Naive thymus-derived CD4-positive, alpha-beta T cell (primary cell): Measurements from ENCODE around the gene ASPSCR1. TPM values are rescaled to one million over a fixed set of nuclear protein-coding genes. Genes with fewer than 3 reads are reported as not detected.

Experiments
- ATAC-seq: fragments of 150-1000 bp; cut with Tn5 transposase; 2 replicates; pipeline ENCODE4 v1.10.0; 2021; ENCODE audit warnings: mild to moderate bottlenecking, moderate library complexity
- CTCF ChIA-PET: fragments of 350-600 bp; sonication (Branson Sonifier 250); formaldehyde crosslinking; loops from one replicate; lab custom pipeline; 2021; ENCODE audit warnings: antibody characterized with exemption; lab: Charles Lee
- POLR2A ChIA-PET: fragments of 350-600 bp; sonication (Branson Sonifier 250); formaldehyde crosslinking; loops from one replicate; lab custom pipeline; 2021; ENCODE audit warnings: antibody characterized with exemption, inconsistent platforms; lab: Charles Lee
- DNase-seq, 9 donors: peaks; one replicate each; pipeline versions ENCODE4 v3.0.0 to v3.0.0-alpha.2; 2020 to 2022; ENCODE audit warnings: mixed read lengths in 1 of 9
- H3K27ac ChIP-seq: one replicate; pipeline ENCODE4 v1.7.0; 2013; ENCODE audit warnings: mild to moderate bottlenecking, low read depth, low read length, moderate library complexity
- H3K27me3 ChIP-seq, 2 donors: one replicate each; pipeline ENCODE4 v1.7.0; 2013; ENCODE audit warnings: low read length in 2 of 2, mild to moderate bottlenecking in 2 of 2, moderate library complexity in 2 of 2; ENCODE audit not compliant: control insufficient read depth in 2 of 2, insufficient read depth in 2 of 2
- H3K36me3 ChIP-seq, 3 experiments: 1 replicate in 2 of 3; 2 replicates in 1 of 3; pipeline ENCODE4 v1.7.0; 2013; ENCODE audit warnings: low read length in 3 of 3, mild to moderate bottlenecking in 3 of 3, moderate library complexity in 1 of 3; ENCODE audit not compliant: insufficient read depth in 3 of 3, control insufficient read depth in 2 of 3
- H3K4me1 ChIP-seq, 2 donors: one replicate each; pipeline ENCODE4 v1.7.0; 2013; ENCODE audit warnings: low read length in 2 of 2, mild to moderate bottlenecking in 2 of 2, moderate library complexity in 1 of 2; ENCODE audit not compliant: control insufficient read depth in 2 of 2, insufficient read depth in 2 of 2
- H3K4me3 ChIP-seq: 2 replicates; pipeline ENCODE4 v1.7.0; 2013; ENCODE audit warnings: mild to moderate bottlenecking, low read length
- H3K9me3 ChIP-seq, 3 experiments: 1 replicate in 2 of 3; 2 replicates in 1 of 3; pipeline ENCODE4 v1.7.0; 2013; ENCODE audit warnings: low read length in 3 of 3; ENCODE audit not compliant: control insufficient read depth in 2 of 3
- H3K27ac Mint-ChIP-seq, 9 donors: one replicate each; pipeline ENCODE4 v1.8.0; 2020 to 2022; ENCODE audit warnings: mixed read lengths in 9 of 9, mild to moderate bottlenecking in 8 of 9, moderate library complexity in 5 of 9, inconsistent platforms in 2 of 9
- H3K27me3 Mint-ChIP-seq, 5 donors: one replicate each; pipeline ENCODE4 v1.8.0; 2021 to 2022; ENCODE audit warnings: mixed read lengths in 5 of 5, mild to moderate bottlenecking in 1 of 5
- H3K36me3 Mint-ChIP-seq, 5 donors: one replicate each; pipeline ENCODE4 v1.8.0; 2020 to 2022; ENCODE audit warnings: mixed read lengths in 5 of 5, mild to moderate bottlenecking in 3 of 5, inconsistent platforms in 1 of 5
- H3K4me1 Mint-ChIP-seq, 7 donors: one replicate each; pipeline ENCODE4 v1.8.0; 2020 to 2022; ENCODE audit warnings: mixed read lengths in 7 of 7, mild to moderate bottlenecking in 3 of 7, inconsistent platforms in 1 of 7
- H3K4me3 Mint-ChIP-seq, 10 donors: one replicate each; pipeline ENCODE4 v1.8.0; 2020 to 2022; ENCODE audit warnings: mild to moderate bottlenecking in 10 of 10, mixed read lengths in 10 of 10, moderate library complexity in 6 of 10, inconsistent platforms in 2 of 10
- H3K9me3 Mint-ChIP-seq, 11 donors: one replicate each; pipeline ENCODE4 v1.8.0; 2020 to 2022; ENCODE audit warnings: mixed read lengths in 11 of 11, mild to moderate bottlenecking in 4 of 11, inconsistent platforms in 1 of 11, moderate library complexity in 1 of 11
- intact Hi-C, 2 donors: fragments of 100-400 bp; cut with micrococcal nuclease; formaldehyde crosslinking; loops; one replicate each; pipeline ENCODE4 v1.15.1; 2023
- polyA plus RNA-seq, 2 donors: library from polyadenylated mRNA; unstranded; fragments of 300-500 nt; fragmentation: Illumina TruSeq; gene quantifications; one replicate each; pipeline ENCODE4 v1.2.3, GENCODE V29; 2021
- total RNA-seq, 6 experiments: library from RNA in 5 of 6; stranded (reverse) in 5 of 6; gene quantifications; 1 replicate in 5 of 6; 2 replicates in 1 of 6; pipeline ENCODE4 v1.2.3 and lab custom pipeline; 2021 to 2026

ASPSCR1 gene
- total and polyA plus RNA-seq, 7 experiments from 2014 or later = 24.2 to 46.7 (median 38.0) TPM

DNA sequence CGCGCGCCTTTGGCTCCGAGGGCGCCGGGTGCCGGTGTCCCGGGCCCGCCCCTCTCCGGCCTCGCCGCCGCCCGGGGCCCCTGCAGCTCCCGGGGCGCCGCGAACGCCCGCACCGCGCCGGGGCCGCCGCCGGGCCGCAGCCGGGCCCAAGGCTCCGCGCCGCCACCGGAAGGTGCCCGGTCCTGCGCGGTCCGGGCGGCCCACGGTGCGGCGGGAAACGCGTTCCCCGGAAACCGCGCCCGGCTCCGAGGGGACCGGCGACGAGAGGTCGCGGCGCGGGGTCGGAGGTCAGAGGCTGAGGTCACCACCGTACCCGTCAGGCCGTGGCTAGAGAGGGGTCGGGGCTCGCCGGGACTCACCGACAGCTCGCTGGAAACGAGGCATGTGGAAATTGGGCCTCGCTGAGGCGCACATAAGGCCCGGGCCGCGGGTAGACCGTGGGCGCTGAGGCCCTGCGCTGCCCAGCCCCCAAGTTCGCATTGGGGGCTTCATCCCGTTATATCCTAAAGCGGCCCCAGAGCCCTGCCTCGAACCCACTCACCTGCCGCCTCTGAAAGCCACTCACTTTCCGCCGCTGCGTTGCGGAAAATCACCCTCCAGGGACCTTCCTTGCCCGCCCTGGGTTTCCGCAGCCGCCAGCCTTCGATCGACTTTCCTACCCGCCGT, 88.3 kb downstream of the ASPSCR1 start, which contains the start of gene DUS1L:
Gene DUS1L (minus strand): TSS at position 167 of the 666 bp plus-strand sequence. CDS start 745 bp downstream, outside the sequence.
- H3K27me3 ChIP-seq = no peaks in the 10 kb centered on the region
- peak within 1 kb of the TSS; percentile 66 for H3K4me3 ChIP-seq
- Mint-ChIP-seq H3K27ac (peak within 1 kb of the TSS; percentile 86 to 95 (median 93)), H3K27me3 (no peaks in the 10 kb centered on the region), H3K9me3 (no peaks in the 10 kb centered on the region), H3K4me3 (peak within 1 kb of the TSS; percentile 73 to 91 (median 82)), H3K36me3 (no peaks in the 10 kb centered on the region), H3K4me1 (peaks cover 0 to 18% (median 10%) of the 10 kb centered on the region in 7 donors)
- DNase-seq = peak; percentile 55 to 87 (median 71)
- peak within 1 kb of the TSS; percentile 86 for H3K27ac ChIP-seq
- intact Hi-C loops = loop anchor here (1.0 kb wide), 6 partner anchors 14 to 61 kb away; partner anchors contain the start of genes DCXR (in 1 of the 2), FASN (in 1 of the 2), GPS1 (in 1 of the 2) and LRRC45 (in 1 of the 2)
- ChIA-PET POLR2A (interaction anchor here (0.6 to 3.9 kb wide), 13 partner anchors 13 to 382 kb away, joined by 3 to 54 read pairs (median 5); partner anchors contain the start of genes ARL16, CENPX, GPS1 and HGS), CTCF (interaction anchor here (0.6 kb wide), 1 partner anchor 479 kb away, joined by 3 read pairs; no protein-coding TSS in a partner anchor)
- ATAC-seq = peak; percentile 95
- H3K4me1 ChIP-seq = peaks cover 8 to 27% of the 10 kb centered on the region in 2 donors
- peaks cover 0 to 30% (median 4%) of the 10 kb centered on the region in 3 experiments for H3K36me3 ChIP-seq
- no peaks in the 10 kb centered on the region for H3K9me3 ChIP-seq

Other genes starting within 250 kb of the ASPSCR1 start
- not detected for gene GCGR, start 173.5 kb upstream of the ASPSCR1 start, total RNA-seq
- not detected for gene GCGR, start 173.5 kb upstream of the ASPSCR1 start, polyA plus RNA-seq
- gene MCRIP1, start 144.3 kb upstream of the ASPSCR1 start, total RNA-seq = 10 to 100 TPM; 41.1 to 65.3 (median 53.1) TPM
- 10 to 100 TPM; 44.5 to 59.0 TPM for gene MCRIP1, start 144.3 kb upstream of the ASPSCR1 start, polyA plus RNA-seq
- gene PPP1R27, start 142.6 kb upstream of the ASPSCR1 start, total RNA-seq = not detected
- gene PPP1R27, start 142.6 kb upstream of the ASPSCR1 start, polyA plus RNA-seq = under 1 TPM in 1 of 2 donors, not detected in 1; 0.13 TPM
- 100 to 1,000 TPM; 188 to 568 (median 304) TPM for gene P4HB, start 117.1 kb upstream of the ASPSCR1 start, total RNA-seq
- gene P4HB, start 117.1 kb upstream of the ASPSCR1 start, polyA plus RNA-seq = 100 to 1,000 TPM; 161 to 224 TPM
- gene ARHGDIA, start 106.3 kb upstream of the ASPSCR1 start, total RNA-seq = 100 to 1,000 TPM; 308 to 671 (median 465) TPM
- 100 to 1,000 TPM in 1 of 2 donors, 10 to 100 TPM in 1; 66.5 to 140 TPM for gene ARHGDIA, start 106.3 kb upstream of the ASPSCR1 start, polyA plus RNA-seq
- 100 to 1,000 TPM in 1 of 5 experiments, 10 to 100 TPM in 4; 38.3 to 159 (median 83.2) TPM for gene ALYREF, start 86.0 kb upstream of the ASPSCR1 start, total RNA-seq
- 10 to 100 TPM; 28.5 to 31.5 TPM for gene ALYREF, start 86.0 kb upstream of the ASPSCR1 start, polyA plus RNA-seq
- 100 to 1,000 TPM in 1 of 5 experiments, 10 to 100 TPM in 4; 30.8 to 106 (median 40.5) TPM for gene ANAPC11, start 85.9 kb upstream of the ASPSCR1 start, total RNA-seq
- gene ANAPC11, start 85.9 kb upstream of the ASPSCR1 start, polyA plus RNA-seq = 100 to 1,000 TPM; 245 to 278 TPM
- under 1 TPM in 4 of 5 experiments, not detected in 1; 0.29 to 0.59 (median 0.54) TPM for gene NPB, start 75.4 kb upstream of the ASPSCR1 start, total RNA-seq
- gene NPB, start 75.4 kb upstream of the ASPSCR1 start, polyA plus RNA-seq = under 1 TPM in 1 of 2 donors, not detected in 1; 0.20 TPM
- gene PCYT2, start 66.2 kb upstream of the ASPSCR1 start, total RNA-seq = 10 to 100 TPM; 17.5 to 43.6 (median 35.2) TPM
- 10 to 100 TPM; 22.4 to 27.0 TPM for gene PCYT2, start 66.2 kb upstream of the ASPSCR1 start, polyA plus RNA-seq
- gene SIRT7, start 59.5 kb upstream of the ASPSCR1 start, total RNA-seq = 10 to 100 TPM; 56.0 to 81.4 (median 69.7) TPM
- gene SIRT7, start 59.5 kb upstream of the ASPSCR1 start, polyA plus RNA-seq = 10 to 100 TPM; 21.6 to 38.7 TPM
- 10 to 100 TPM; 12.9 to 28.1 (median 18.1) TPM for gene MAFG, start 49.9 kb upstream of the ASPSCR1 start, total RNA-seq
- 1 to 10 TPM; 2.4 to 2.6 TPM for gene MAFG, start 49.9 kb upstream of the ASPSCR1 start, polyA plus RNA-seq
- 10 to 100 TPM in 1 of 5 experiments, 1 to 10 TPM in 4; 1.8 to 31.1 (median 2.3) TPM for gene PYCR1, start 40.3 kb upstream of the ASPSCR1 start, total RNA-seq
- 1 to 10 TPM; 4.2 to 4.5 TPM for gene PYCR1, start 40.3 kb upstream of the ASPSCR1 start, polyA plus RNA-seq
- not detected for gene MYADML2, start 30.4 kb upstream of the ASPSCR1 start, total RNA-seq
- not detected for gene MYADML2, start 30.4 kb upstream of the ASPSCR1 start, polyA plus RNA-seq
- gene NOTUM, start 16.4 kb upstream of the ASPSCR1 start, total RNA-seq = under 1 TPM in 1 of 5 experiments, not detected in 4; 0.82 TPM
- gene NOTUM, start 16.4 kb upstream of the ASPSCR1 start, polyA plus RNA-seq = under 1 TPM in 1 of 2 donors, not detected in 1; 0.35 TPM
- 10 to 100 TPM; 25.5 to 71.8 (median 31.8) TPM for gene CENPX, start 45.2 kb downstream of the ASPSCR1 start, total RNA-seq
- 10 to 100 TPM; 62.3 to 72.7 TPM for gene CENPX, start 45.2 kb downstream of the ASPSCR1 start, polyA plus RNA-seq
- gene LRRC45, start 45.7 kb downstream of the ASPSCR1 start, total RNA-seq = 10 to 100 TPM in 4 of 5 experiments, 1 to 10 TPM in 1; 9.2 to 39.1 (median 15.0) TPM
- 1 to 10 TPM; 4.1 to 6.3 TPM for gene LRRC45, start 45.7 kb downstream of the ASPSCR1 start, polyA plus RNA-seq
- gene RAC3, start 54.0 kb downstream of the ASPSCR1 start, total RNA-seq = 1 to 10 TPM; 1.3 to 8.5 (median 2.1) TPM
- gene RAC3, start 54.0 kb downstream of the ASPSCR1 start, polyA plus RNA-seq = not detected
- 100 to 1,000 TPM in 1 of 5 experiments, 10 to 100 TPM in 4; 63.0 to 130 (median 83.6) TPM for gene DCXR, start 60.1 kb downstream of the ASPSCR1 start, total RNA-seq
- gene DCXR, start 60.1 kb downstream of the ASPSCR1 start, polyA plus RNA-seq = 100 to 1,000 TPM; 164 to 228 TPM
- 10 to 100 TPM; 25.0 to 45.5 (median 31.5) TPM for gene RFNG, start 74.2 kb downstream of the ASPSCR1 start, total RNA-seq
- 1 to 10 TPM; 4.2 to 6.7 TPM for gene RFNG, start 74.2 kb downstream of the ASPSCR1 start, polyA plus RNA-seq
- gene GPS1, start 74.3 kb downstream of the ASPSCR1 start, total RNA-seq = 10 to 100 TPM; 68.3 to 88.1 (median 71.7) TPM
- gene GPS1, start 74.3 kb downstream of the ASPSCR1 start, polyA plus RNA-seq = 100 to 1,000 TPM; 105 to 124 TPM
- 100 to 1,000 TPM; 127 to 157 (median 147) TPM for gene DUS1L, start 88.2 kb downstream of the ASPSCR1 start, total RNA-seq
- 100 to 1,000 TPM in 1 of 2 donors, 10 to 100 TPM in 1; 52.9 to 110 TPM for gene DUS1L, start 88.2 kb downstream of the ASPSCR1 start, polyA plus RNA-seq
- 100 to 1,000 TPM in 2 of 5 experiments, 10 to 100 TPM in 3; 24.3 to 168 (median 59.0) TPM for gene FASN, start 120.6 kb downstream of the ASPSCR1 start, total RNA-seq
- gene FASN, start 120.6 kb downstream of the ASPSCR1 start, polyA plus RNA-seq = 1 to 10 TPM in 1 of 2 donors, under 1 TPM in 1; 0.96 to 1.5 TPM
- gene CCDC57, start 235.2 kb downstream of the ASPSCR1 start, total RNA-seq = 100 to 1,000 TPM in 2 of 5 experiments, 10 to 100 TPM in 3; 75.7 to 127 (median 95.0) TPM
- 10 to 100 TPM; 32.1 to 36.8 TPM for gene CCDC57, start 235.2 kb downstream of the ASPSCR1 start, polyA plus RNA-seq